Vagina (tissue), 2 donors: Measurements from ENCODE around the gene GRIK3.

ENCODE experiments used
- POLR2AphosphoS5 ChIP-seq, 2 donors: sonication (generic); formaldehyde crosslinking; IDR thresholded peaks; one replicate each; pipeline ENCODE4 v1.9.0; 2017; ENCODE audit warnings: antibody characterized with exemption in 2 of 2, mild to moderate bottlenecking in 2 of 2, low read depth in 1 of 2; ENCODE audit not compliant: insufficient read depth in 1 of 2
- TF ChIP-seq, protein P1 (sequence below), 3 experiments: fragments of 450-650 bp in 2 of 3; fragments of 200-600 bp in 1 of 3; sonication (generic) in 1 of 3; IDR thresholded peaks; one replicate each; pipeline ENCODE4 v1.5.1; 2017 to 2019; ENCODE audit warnings: antibody characterized with exemption in 3 of 3, mild to moderate bottlenecking in 2 of 3, moderate library complexity in 2 of 3

DNA sequence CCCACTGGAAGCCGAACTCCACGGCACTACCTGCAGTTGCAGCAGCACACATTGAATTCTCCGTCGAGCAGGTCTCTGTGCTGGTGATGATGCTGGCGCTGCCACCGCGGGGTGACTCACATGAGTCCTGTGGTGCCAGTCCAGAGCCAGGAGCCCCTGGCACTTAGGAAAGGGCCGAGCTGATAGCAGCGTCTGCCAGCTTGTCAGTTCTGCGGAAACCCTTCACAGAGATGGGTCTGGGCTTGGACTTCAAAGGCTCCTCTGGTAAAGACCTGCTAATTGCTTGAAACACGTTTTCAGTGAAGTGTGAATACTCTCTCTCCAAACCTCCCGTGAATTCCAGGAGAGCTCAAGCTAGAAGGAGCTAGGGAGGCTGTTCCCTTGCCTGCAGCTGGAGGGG lies 92.2 kb downstream of the GRIK3 start:
- TF ChIP-seq, protein P1, sequence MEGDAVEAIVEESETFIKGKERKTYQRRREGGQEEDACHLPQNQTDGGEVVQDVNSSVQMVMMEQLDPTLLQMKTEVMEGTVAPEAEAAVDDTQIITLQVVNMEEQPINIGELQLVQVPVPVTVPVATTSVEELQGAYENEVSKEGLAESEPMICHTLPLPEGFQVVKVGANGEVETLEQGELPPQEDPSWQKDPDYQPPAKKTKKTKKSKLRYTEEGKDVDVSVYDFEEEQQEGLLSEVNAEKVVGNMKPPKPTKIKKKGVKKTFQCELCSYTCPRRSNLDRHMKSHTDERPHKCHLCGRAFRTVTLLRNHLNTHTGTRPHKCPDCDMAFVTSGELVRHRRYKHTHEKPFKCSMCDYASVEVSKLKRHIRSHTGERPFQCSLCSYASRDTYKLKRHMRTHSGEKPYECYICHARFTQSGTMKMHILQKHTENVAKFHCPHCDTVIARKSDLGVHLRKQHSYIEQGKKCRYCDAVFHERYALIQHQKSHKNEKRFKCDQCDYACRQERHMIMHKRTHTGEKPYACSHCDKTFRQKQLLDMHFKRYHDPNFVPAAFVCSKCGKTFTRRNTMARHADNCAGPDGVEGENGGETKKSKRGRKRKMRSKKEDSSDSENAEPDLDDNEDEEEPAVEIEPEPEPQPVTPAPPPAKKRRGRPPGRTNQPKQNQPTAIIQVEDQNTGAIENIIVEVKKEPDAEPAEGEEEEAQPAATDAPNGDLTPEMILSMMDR (IDR thresholded peaks at IDR 0.05) = no peak
- no peak for TF ChIP-seq POLR2AphosphoS5 (IDR thresholded peaks at IDR 0.05; ENCODE audit: insufficient read depth in 1 of 2, low read depth in 1 of 2)
